LNCaP clone FGC (cell line): ENCODE measurements around the gene HDAC8.
"Not testable (repeated sequence)": the region's sequence is repeated elsewhere in the genome, so short reads cannot be mapped to it uniquely, and the experiment has no call there.

Source experiments
- DNase-seq: peaks from one replicate; pipeline ENCODE4 v3.0.0-alpha.2; 2011; ENCODE audit warnings: low read depth
- H3K4me3 ChIP-seq: 2 replicates; pipeline ENCODE4 v1.5.1; 2011; ENCODE audit warnings: mild to moderate bottlenecking, low read depth, low read length, control low read depth
- TF ChIP-seq, protein P1 (sequence below): IDR thresholded peaks from 2 replicates; pipeline ENCODE4 v1.5.1; 2012; ENCODE audit warnings: mild to moderate bottlenecking; ENCODE audit not compliant: control insufficient read depth, insufficient read depth; ENCODE audit errors: extremely low read depth

Gene HDAC8

GRCh38 chrX:72604112-72604511, 31.5 kb upstream of the HDAC8 start:
- TF ChIP-seq, protein P1, sequence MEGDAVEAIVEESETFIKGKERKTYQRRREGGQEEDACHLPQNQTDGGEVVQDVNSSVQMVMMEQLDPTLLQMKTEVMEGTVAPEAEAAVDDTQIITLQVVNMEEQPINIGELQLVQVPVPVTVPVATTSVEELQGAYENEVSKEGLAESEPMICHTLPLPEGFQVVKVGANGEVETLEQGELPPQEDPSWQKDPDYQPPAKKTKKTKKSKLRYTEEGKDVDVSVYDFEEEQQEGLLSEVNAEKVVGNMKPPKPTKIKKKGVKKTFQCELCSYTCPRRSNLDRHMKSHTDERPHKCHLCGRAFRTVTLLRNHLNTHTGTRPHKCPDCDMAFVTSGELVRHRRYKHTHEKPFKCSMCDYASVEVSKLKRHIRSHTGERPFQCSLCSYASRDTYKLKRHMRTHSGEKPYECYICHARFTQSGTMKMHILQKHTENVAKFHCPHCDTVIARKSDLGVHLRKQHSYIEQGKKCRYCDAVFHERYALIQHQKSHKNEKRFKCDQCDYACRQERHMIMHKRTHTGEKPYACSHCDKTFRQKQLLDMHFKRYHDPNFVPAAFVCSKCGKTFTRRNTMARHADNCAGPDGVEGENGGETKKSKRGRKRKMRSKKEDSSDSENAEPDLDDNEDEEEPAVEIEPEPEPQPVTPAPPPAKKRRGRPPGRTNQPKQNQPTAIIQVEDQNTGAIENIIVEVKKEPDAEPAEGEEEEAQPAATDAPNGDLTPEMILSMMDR: no peak
- no peak overlapping the region for H3K4me3 ChIP-seq
- DNase-seq: no peak

GRCh38 chrX:72591038-72591437, 18.4 kb upstream of the HDAC8 start:
- H3K4me3 ChIP-seq, DNase-seq: not testable (repeated sequence)

DNA sequence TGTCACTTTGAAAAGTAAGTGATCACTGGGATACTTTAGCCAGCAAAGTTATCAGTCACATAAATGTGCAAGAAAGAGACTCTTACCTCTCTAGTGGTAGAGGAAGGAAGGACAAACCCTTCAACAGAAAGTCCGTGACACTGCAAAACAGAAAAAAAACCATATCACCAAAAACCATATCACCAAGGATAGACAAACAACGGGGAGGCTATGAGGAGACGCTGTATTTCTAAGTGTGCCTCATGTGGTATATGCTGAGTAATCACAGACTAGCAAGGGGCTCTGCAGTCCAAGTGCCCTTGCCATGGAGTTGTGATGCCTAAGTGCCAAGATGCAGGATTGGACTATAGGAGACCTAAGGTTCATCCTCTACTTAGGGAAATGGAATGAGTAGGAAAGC, 11.5 kb upstream of the HDAC8 start:
- TF ChIP-seq, protein P1: no peak
- no peak overlapping the region for H3K4me3 ChIP-seq
- DNase-seq: no peak

- no peak overlapping the region for H3K4me3 ChIP-seq
- no peak for DNase-seq
- TF ChIP-seq, protein P1: no peak
These were observed 3.7 kb upstream of the HDAC8 start for GRCh38 chrX:72576141-72576894.

DNA sequence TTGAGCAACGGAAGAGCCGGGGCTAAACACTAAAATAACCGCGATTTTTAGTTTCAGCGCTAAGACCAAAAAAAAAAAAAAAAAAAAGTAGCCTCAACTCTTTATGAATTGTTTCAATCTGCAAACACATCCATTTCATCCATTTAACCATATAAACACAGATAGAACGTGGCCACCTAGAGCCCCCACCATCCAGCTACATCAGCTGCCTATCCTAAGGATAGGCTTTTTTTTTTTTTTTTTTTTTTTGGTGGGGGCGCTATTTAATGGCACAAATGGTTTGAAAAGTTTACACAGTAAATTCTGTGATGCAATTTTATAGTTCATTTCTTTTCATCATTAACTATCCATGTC, 492 bp upstream of the HDAC8 start:
- no peak for DNase-seq
- H3K4me3 ChIP-seq: peak overlapping the region; percentile 78

GRCh38 chrX:72569786-72570185, 2.9 kb downstream of the HDAC8 start:
- TF ChIP-seq, protein P1: 0 out of 2 replicates have a peak, but pooled peaks have one; percentile 22
- no peak overlapping the region for H3K4me3 ChIP-seq
- DNase-seq: no peak

More for the DNA sequence above, 492 bp upstream of the HDAC8 start:
- TF ChIP-seq, protein P1: no peak

DNA sequence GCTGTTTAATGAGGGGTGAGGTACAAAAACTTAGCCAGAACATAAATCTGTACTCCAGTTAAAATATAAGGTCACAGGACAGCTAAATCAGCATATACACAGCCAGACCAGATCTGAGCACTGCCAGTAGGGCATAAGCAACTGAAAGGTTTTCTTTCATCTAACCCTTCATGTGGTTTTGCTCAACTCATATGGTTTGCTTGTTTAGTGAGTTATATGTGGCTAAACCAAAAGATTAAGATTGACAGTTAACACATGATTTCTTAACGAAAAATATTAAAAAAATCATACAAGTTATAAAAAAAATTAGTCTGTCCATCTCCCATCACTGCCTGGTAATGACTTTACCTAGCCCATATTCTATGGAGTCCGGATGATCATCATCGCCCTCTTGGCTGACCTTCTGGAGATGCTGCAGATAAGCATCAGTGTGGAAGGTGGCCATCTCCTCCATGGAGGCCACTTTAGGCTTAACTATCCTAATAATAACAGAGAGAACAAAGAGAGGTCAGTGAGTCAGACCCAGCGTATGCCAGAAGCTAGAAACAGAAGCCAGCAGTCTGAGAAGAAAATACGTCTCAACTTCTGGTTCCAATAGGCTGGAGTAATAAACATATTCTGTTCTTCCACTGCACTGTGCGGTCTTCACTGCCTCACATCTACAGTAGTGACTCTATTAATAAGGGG, 4.1 kb downstream of the HDAC8 start:
- TF ChIP-seq, protein P1: no peak

More for the DNA sequence above, 4.1 kb downstream of the HDAC8 start:
- DNase-seq: no peak
- no peak overlapping the region for H3K4me3 ChIP-seq
